ENCODE results near the gene PIK3CA.

DNA sequence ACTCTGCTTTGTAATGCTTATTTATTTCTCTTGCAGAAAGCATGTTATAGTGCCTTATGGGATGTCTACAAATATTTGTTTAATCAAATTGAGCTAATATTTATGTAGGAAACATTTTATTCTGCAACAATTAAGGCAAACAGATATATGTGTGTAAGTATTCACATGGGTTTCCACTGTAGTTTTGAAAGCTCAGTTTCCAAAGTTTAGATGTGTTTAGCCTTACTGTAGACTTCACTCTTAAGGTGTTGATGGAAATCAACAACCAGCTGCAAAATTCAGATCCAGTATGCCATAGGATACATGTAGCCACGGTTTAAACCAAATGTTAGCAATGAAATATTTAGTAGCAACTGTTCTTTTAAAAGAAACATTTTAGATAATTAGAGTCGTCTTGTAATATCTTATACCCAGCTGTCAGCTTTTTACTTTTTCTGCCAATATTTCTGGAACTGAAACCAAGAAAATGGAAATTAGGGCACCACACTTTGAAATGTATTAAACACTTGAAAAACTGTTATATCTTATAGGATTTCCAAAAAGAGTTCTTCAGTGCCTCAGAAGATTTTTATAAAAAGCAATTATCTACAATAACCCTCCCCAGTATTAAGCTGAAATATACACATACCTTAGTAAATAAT lies 18.5 kb downstream of the PIK3CA start:
- TF ChIP-seq, protein P1, sequence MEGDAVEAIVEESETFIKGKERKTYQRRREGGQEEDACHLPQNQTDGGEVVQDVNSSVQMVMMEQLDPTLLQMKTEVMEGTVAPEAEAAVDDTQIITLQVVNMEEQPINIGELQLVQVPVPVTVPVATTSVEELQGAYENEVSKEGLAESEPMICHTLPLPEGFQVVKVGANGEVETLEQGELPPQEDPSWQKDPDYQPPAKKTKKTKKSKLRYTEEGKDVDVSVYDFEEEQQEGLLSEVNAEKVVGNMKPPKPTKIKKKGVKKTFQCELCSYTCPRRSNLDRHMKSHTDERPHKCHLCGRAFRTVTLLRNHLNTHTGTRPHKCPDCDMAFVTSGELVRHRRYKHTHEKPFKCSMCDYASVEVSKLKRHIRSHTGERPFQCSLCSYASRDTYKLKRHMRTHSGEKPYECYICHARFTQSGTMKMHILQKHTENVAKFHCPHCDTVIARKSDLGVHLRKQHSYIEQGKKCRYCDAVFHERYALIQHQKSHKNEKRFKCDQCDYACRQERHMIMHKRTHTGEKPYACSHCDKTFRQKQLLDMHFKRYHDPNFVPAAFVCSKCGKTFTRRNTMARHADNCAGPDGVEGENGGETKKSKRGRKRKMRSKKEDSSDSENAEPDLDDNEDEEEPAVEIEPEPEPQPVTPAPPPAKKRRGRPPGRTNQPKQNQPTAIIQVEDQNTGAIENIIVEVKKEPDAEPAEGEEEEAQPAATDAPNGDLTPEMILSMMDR (IDR thresholded peaks at IDR 0.05; ENCODE audit: borderline replicate concordance, extremely low read depth, low read length, poor library complexity, severe bottlenecking): no peak
- TF ChIP-seq EZH2 (IDR thresholded peaks at IDR 0.05; ENCODE audit: borderline replicate concordance, low read depth, low read length, severe bottlenecking): no peak

Data from DND-41 (cell line).